Measurements from ENCODE around the gene KLF6.

The KLF6 gene

GRCh38 chr10:3779158-3779741, 5.8 kb downstream of the KLF6 start:
- TF ChIP-seq GATA3 (IDR thresholded peaks at IDR 0.05; ENCODE audit: low read depth, low read length): no peak
- no peak for TF ChIP-seq GATA2 (IDR thresholded peaks at IDR 0.05; ENCODE audit: low read depth, low read length)

- TF ChIP-seq GATA3 (IDR thresholded peaks at IDR 0.05; ENCODE audit: low read depth, low read length) (no peak), GATA2 (IDR thresholded peaks at IDR 0.05; ENCODE audit: low read depth, low read length) (no peak)
Observed at GRCh38 chr10:3778692-3779157, 6.3 kb downstream of the KLF6 start.

GRCh38 chr10:3777981-3778691, 6.9 kb downstream of the KLF6 start:
- TF ChIP-seq GATA3 (IDR thresholded peaks at IDR 0.05; ENCODE audit: low read depth, low read length) (no peak), GATA2 (IDR thresholded peaks at IDR 0.05; ENCODE audit: low read depth, low read length) (no peak)

- TF ChIP-seq GATA3 (IDR thresholded peaks at IDR 0.05; ENCODE audit: low read depth, low read length): no peak
- no peak for TF ChIP-seq GATA2 (IDR thresholded peaks at IDR 0.05; ENCODE audit: low read depth, low read length)
Observed at GRCh38 chr10:3776796-3777571, 8.0 kb downstream of the KLF6 start.

- TF ChIP-seq GATA2 (IDR thresholded peaks at IDR 0.05; ENCODE audit: low read depth, low read length) (no peak), GATA3 (IDR thresholded peaks at IDR 0.05; ENCODE audit: low read depth, low read length) (no peak)
Observed at GRCh38 chr10:3775696-3776551, 9.1 kb downstream of the KLF6 start.

GRCh38 chr10:3774814-3775695, 10.0 kb downstream of the KLF6 start:
- no peak for TF ChIP-seq GATA2 (IDR thresholded peaks at IDR 0.05; ENCODE audit: low read depth, low read length)
- no peak for TF ChIP-seq GATA3 (IDR thresholded peaks at IDR 0.05; ENCODE audit: low read depth, low read length)

- TF ChIP-seq GATA3 (IDR thresholded peaks at IDR 0.05; ENCODE audit: low read depth, low read length): no peak
- no peak for TF ChIP-seq GATA2 (IDR thresholded peaks at IDR 0.05; ENCODE audit: low read depth, low read length)
Observed at GRCh38 chr10:3774018-3774813, 10.8 kb downstream of the KLF6 start.

GRCh38 chr10:3773460-3774017, 11.5 kb downstream of the KLF6 start:
- TF ChIP-seq GATA2 (IDR thresholded peaks at IDR 0.05; ENCODE audit: low read depth, low read length): no peak
- no peak for TF ChIP-seq GATA3 (IDR thresholded peaks at IDR 0.05; ENCODE audit: low read depth, low read length)

- TF ChIP-seq GATA3 (IDR thresholded peaks at IDR 0.05; ENCODE audit: low read depth, low read length): no peak
- TF ChIP-seq GATA2 (IDR thresholded peaks at IDR 0.05; ENCODE audit: low read depth, low read length): no peak
Observed at GRCh38 chr10:3772361-3773171, 12.4 kb downstream of the KLF6 start.

GRCh38 chr10:3770611-3771110, 14.3 kb downstream of the KLF6 start:
- TF ChIP-seq GATA2 (IDR thresholded peaks at IDR 0.05; ENCODE audit: low read depth, low read length) (no peak), GATA3 (IDR thresholded peaks at IDR 0.05; ENCODE audit: low read depth, low read length) (no peak)

GRCh38 chr10:3769556-3769955, 15.5 kb downstream of the KLF6 start:
- TF ChIP-seq GATA2 (IDR thresholded peaks at IDR 0.05; ENCODE audit: low read depth, low read length) (no peak), GATA3 (IDR thresholded peaks at IDR 0.05; ENCODE audit: low read depth, low read length) (no peak)
